ENCODE data around the gene TCF19. TPM values are rescaled to one million over a fixed set of nuclear protein-coding genes. Genes with fewer than 3 reads are reported as not detected.

TCF19 gene
- total RNA-seq, 3 donors from 2014 or later = 5.3 to 13.2 (median 7.3) TPM

DNA sequence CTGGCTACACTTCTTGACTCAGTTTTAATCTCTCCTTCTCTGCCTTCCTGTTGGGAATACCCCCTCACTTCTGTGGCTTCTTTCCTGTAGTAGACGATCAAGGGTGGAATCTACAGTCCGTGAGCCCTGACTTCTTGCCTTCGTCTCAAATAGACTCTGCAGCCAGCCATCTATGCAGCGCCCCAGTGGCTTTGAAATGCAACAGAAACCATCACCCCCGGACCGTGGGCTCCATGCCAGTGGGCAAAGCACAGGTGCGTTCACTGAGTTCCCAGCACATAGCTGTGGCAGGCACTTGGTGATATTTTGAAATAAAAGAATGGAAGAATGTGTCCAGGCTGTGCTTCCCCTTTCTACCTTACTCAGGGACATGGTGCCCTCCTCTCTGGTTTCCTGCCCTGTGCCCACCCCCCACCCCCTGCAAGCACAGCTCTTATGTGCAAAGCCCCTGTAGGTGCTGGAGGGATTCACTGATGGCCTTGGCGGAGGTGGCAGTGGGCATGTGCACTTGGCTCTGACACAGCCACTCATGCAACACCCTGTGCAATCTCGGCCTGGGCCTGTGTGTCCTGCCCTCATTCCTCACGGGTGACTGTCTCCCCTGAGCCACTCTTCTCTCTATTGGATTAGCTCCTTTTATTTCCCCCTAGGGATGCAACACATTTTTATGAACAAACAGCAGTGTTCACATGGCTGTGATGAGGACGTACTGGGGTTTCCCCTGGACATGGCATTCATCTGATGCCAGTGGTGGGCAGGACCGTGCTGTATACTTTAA, 32.6 kb upstream of the TCF19 start:
- DNase-seq (no peak), ATAC-seq (no peak)
- peaks cover 15% of the 10 kb centered on the region for H3K4me1 ChIP-seq (ENCODE audit: low read depth)
- intact Hi-C loops (cut with DNase I, micrococcal nuclease) = no loop called here
- no peaks in the 10 kb centered on the region for H3K36me3 ChIP-seq (ENCODE audit: low read depth)
- no peak overlapping the region for H3K4me3 ChIP-seq
- TF ChIP-seq, protein P1, sequence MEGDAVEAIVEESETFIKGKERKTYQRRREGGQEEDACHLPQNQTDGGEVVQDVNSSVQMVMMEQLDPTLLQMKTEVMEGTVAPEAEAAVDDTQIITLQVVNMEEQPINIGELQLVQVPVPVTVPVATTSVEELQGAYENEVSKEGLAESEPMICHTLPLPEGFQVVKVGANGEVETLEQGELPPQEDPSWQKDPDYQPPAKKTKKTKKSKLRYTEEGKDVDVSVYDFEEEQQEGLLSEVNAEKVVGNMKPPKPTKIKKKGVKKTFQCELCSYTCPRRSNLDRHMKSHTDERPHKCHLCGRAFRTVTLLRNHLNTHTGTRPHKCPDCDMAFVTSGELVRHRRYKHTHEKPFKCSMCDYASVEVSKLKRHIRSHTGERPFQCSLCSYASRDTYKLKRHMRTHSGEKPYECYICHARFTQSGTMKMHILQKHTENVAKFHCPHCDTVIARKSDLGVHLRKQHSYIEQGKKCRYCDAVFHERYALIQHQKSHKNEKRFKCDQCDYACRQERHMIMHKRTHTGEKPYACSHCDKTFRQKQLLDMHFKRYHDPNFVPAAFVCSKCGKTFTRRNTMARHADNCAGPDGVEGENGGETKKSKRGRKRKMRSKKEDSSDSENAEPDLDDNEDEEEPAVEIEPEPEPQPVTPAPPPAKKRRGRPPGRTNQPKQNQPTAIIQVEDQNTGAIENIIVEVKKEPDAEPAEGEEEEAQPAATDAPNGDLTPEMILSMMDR (IDR thresholded peaks at IDR 0.05) = no peak
- no peaks in the 10 kb centered on the region for H3K9me3 ChIP-seq

DNA sequence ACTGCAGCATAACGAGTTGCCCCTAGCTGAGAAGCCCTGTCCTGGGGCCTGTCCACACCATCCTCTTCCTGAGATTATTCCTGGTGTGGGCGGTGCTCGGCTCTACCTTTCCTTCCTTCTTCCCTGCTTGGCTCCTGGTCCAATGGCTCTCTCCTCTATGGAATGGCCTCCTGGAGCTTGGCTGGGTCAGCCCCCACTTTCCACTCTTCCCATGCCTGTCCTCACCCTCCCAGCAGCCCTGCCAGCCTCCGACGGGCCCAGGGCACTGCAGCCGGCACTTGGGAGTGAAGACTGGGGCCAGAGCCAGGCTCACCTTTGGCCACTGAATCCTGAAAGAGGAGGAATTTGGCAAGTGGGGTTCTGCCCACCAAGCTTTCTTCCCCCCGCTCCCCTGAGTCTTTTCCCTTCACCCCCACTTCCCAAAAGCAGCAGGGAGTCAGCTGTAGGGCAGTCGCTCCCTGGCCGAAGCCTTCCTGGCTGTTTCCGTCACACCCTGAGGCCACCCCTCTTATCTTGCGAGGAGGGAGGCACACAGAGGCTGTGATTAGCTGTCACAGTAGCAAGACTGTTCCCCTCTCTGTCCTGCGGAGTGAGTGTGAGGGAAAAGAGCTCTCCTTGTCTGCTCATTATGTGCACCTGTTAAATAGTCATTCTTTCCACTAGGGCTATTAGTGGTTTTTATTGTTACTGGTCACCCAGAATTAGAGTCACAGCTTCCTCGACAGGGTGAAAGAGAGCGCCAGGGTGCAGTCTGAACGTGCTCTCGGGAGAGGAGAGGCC, 31.8 kb upstream of the TCF19 start:
- intact Hi-C loops (cut with DNase I, micrococcal nuclease) = no loop called here
- TF ChIP-seq, protein P1 (IDR thresholded peaks at IDR 0.05) = no peak
- Histone ChIP-seq H3K36me3 (ENCODE audit: low read depth) (no peaks in the 10 kb centered on the region), H3K9me3 (no peaks in the 10 kb centered on the region), H3K4me3 (no peak overlapping the region), H3K4me1 (ENCODE audit: low read depth) (peaks cover 15% of the 10 kb centered on the region)
- DNase-seq (no peak), ATAC-seq (peak; percentile 60)

DNA sequence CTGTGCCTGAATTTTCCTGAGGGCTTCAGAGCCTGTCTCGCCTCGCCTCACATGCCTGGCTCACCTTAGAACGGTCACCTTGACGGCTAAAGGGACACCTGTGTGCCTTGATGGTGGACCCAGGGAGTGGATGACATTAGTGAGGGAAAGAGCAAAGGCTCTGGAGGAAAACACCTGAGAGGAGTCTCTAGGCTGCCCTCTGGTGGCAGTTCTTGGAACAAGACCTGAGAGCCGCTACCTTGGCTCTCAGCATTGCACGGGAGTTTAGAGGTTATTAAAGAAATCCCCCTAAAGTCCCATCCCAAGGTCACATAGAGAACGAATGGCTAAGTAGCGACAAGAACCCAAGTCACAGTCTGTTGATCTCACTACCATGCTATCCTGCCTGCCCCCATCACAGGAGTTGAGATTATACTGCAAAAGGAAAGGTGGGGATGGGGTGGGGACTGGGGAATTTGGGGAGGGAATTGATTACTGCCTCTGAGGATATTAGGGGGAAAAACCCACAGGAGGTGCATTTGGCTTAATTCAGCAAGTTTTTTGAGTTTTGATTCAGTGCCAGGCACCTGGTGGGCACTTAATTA, 30.2 kb upstream of the TCF19 start:
- DNase-seq (peak in 2 of 3 donors; percentile 78 to 92), ATAC-seq (peak; percentile 81)
- Histone ChIP-seq H3K9me3 (no peaks in the 10 kb centered on the region), H3K4me3 (no peak overlapping the region), H3K4me1 (ENCODE audit: low read depth) (peaks cover 6% of the 10 kb centered on the region), H3K36me3 (ENCODE audit: low read depth) (no peaks in the 10 kb centered on the region)
- TF ChIP-seq, protein P1 (IDR thresholded peaks at IDR 0.05) = peak; percentile 73
- intact Hi-C loops (cut with DNase I, micrococcal nuclease) = no loop called here

DNA sequence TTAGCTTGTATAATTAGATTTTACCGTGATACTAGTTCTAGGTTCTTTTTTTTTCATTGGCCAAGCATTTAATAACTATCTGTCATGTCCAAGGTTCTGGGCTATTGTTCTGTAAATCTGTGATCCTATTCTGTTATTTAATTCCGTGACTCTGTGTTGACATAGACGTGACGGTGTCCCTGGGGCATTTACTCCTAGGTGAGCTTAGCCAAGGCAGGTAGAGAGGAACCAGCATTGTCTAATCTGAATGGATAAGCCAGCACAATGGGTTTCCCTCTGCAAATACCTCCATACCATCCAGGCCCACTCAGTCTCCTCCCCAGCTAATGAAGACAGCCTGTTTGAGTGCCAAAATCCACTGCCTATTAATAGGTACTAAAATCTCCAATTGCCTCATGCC, 29.3 kb upstream of the TCF19 start:
- no peak for DNase-seq
- H3K36me3 ChIP-seq (ENCODE audit: low read depth) = no peaks in the 10 kb centered on the region
- H3K4me3 ChIP-seq = no peak overlapping the region
- TF ChIP-seq, protein P1 (IDR thresholded peaks at IDR 0.05) = no peak
- ATAC-seq = no peak
- peaks cover 6% of the 10 kb centered on the region for H3K4me1 ChIP-seq (ENCODE audit: low read depth)
- intact Hi-C loops (cut with DNase I, micrococcal nuclease) = no loop called here
- H3K9me3 ChIP-seq = no peaks in the 10 kb centered on the region

DNA sequence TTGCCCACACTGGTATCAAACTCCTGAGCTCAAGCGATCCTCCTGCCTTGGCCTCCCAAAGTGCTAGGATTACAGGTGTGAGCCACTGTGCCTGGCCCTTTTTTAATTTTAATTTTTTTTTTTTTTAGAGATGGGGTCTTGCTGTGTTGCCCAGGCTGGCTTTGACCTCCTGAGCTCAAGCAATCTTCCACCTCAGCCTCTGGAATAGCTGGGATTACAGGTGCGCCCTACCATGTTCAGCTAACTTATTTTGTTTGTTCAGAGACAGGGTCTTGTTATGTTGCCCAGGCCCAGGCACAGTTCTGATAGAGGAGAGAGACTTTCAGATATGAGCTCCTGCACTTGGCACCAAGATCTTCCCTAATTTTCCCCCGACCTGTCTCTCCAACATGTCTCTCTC, 27.6 kb upstream of the TCF19 start:
- intact Hi-C loops (cut with DNase I, micrococcal nuclease) = no loop called here

More for the DNA sequence above, 27.6 kb upstream of the TCF19 start:
- H3K4me3 ChIP-seq = no peak overlapping the region
- peaks cover 6% of the 10 kb centered on the region for H3K4me1 ChIP-seq (ENCODE audit: low read depth)
- TF ChIP-seq, protein P1 (IDR thresholded peaks at IDR 0.05) = no peak
- no peak for DNase-seq
- no peaks in the 10 kb centered on the region for H3K36me3 ChIP-seq (ENCODE audit: low read depth)
- ATAC-seq = no peak
- no peaks in the 10 kb centered on the region for H3K9me3 ChIP-seq

Measured in mucosa of descending colon (tissue), 3 donors.